ENCODE data around the gene PVRIG.

- TF ChIP-seq CTCF (conservative IDR thresholded peaks at IDR 0.05; ENCODE audit: low read length) (no peak), EZH2phosphoT487 (IDR thresholded peaks at IDR 0.05; ENCODE audit: borderline replicate concordance, low read depth, low read length) (no peak)
Measured at GRCh38 chr7:100213672-100214071, 6.1 kb upstream of the PVRIG start.

Measured in OCI-LY7 (cell line).